Esophagus squamous epithelium (tissue), 5 donors: ENCODE data around the gene UBE2O. TPM values are rescaled to one million over a fixed set of nuclear protein-coding genes. Genes with fewer than 3 reads are reported as not detected.

Experiments used
- DNase-seq: peaks from one replicate; lab custom pipeline; 2025; lab: John Stamatoyannopoulos, UW
- H3K27ac ChIP-seq, 4 donors: fragments of 200-600 bp; sonication (generic); one replicate each; pipeline ENCODE4 v1.5.1; 2016 to 2019; ENCODE audit warnings: mild to moderate bottlenecking in 1 of 4
- H3K27me3 ChIP-seq, 4 donors: fragments of 200-600 bp; sonication (generic); 1 replicate in 3 of 4; 2 replicates in 1 of 4; pipeline versions ENCODE4 v1.5.1 to v1.6.0; 2017 to 2021; ENCODE audit warnings: antibody characterized with exemption in 1 of 4
- H3K36me3 ChIP-seq, 3 donors: fragments of 200-600 bp; sonication (generic); one replicate each; pipeline ENCODE4 v1.5.1; 2016 to 2019
- H3K4me1 ChIP-seq, 3 donors: fragments of 200-600 bp; sonication (generic); one replicate each; pipeline ENCODE4 v1.5.1; 2017 to 2019
- H3K4me3 ChIP-seq, 4 donors: fragments of 200-600 bp; sonication (generic); 1 replicate in 3 of 4; 2 replicates in 1 of 4; pipeline ENCODE4 v1.5.1; 2016 to 2019; ENCODE audit warnings: mild to moderate bottlenecking in 2 of 4, moderate library complexity in 1 of 4
- H3K9me3 ChIP-seq, 3 donors: fragments of 200-600 bp; sonication (generic); one replicate each; pipeline ENCODE4 v1.5.1; 2016 to 2019
- POLR2A ChIP-seq, 4 donors: fragments of 450-650 bp; IDR thresholded peaks; one replicate each; pipeline ENCODE4 v1.6.1; 2017; ENCODE audit warnings: antibody characterized with exemption in 4 of 4, mild to moderate bottlenecking in 4 of 4, moderate library complexity in 3 of 4
- WGBS, 2 donors: methylation state at CpG; one replicate each; pipeline ENCODE4 v1.1.5; 2018; 5-methylcytosine and 5-hydroxymethylcytosine counted together
- intact Hi-C: fragments of 100-400 bp; cut with DNase I; formaldehyde crosslinking; loops from one replicate; pipeline ENCODE4 v1.15.0; 2022
- total RNA-seq, 4 donors: library from RNA; depleted of rRNA; stranded (reverse); fragments of >200 nt; gene quantifications; one replicate each; pipeline ENCODE4 v1.1.0, GENCODE V29; 2016
- TF ChIP-seq, protein P1 (sequence below), 6 experiments: fragments of 450-650 bp in 4 of 6; fragments of 200-600 bp in 2 of 6; sonication (generic) in 2 of 6; IDR thresholded peaks; one replicate each; pipeline ENCODE4 v1.5.1; 2016 to 2019; ENCODE audit warnings: antibody characterized with exemption in 6 of 6, mild to moderate bottlenecking in 4 of 6, moderate library complexity in 4 of 6
- donor health status: DM: yes; HTN: yes; CAD: no.

Gene UBE2O
- total RNA-seq, 4 donors from 2014 or later: 11.9 to 19.8 (median 16.3) TPM

DNA sequence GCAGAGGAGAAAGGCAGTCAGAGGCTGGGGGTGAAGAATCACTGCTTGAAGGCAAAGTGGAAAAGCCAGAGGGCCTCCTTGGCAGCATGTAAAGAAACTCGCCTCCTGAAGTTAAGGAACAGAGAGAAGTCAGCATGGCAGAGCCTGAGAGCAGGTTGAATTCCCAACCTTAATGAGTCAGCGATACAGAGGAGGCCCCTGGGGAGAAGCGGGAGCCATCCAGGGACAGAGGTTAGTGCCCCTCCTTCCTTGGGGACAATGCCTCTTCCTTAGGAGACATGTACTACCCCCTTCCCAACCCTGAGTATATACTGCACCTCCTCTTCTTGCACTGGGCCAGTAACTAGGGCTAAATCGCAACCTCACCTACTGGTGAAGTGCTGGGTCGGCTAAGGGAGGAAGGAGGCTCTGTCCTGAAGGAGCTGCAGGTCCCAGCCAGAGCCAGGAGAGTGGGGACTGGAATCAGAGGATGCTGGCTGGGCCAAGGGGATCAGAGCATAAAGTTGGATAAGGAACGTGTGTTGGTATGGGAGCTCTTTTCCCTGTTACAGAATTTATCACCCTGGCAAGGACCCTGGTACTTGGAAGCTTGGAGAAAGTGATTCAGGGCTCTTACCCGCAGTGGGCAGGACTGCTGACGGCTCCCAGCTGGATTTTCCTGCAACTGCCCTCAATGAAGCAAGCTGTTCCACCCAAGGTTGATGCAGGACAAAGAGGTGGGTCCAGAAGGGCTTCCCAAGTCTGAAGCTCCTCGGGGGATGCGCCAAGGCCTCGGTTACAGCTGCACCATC is 9.0 kb upstream of the UBE2O start:
- H3K4me3 ChIP-seq: no peak overlapping the region
- peaks cover 0 to 4% (median 4%) of the 10 kb centered on the region in 3 donors for H3K4me1 ChIP-seq
- TF ChIP-seq POLR2A (IDR thresholded peaks at IDR 0.05): no peak
- TF ChIP-seq, protein P1, sequence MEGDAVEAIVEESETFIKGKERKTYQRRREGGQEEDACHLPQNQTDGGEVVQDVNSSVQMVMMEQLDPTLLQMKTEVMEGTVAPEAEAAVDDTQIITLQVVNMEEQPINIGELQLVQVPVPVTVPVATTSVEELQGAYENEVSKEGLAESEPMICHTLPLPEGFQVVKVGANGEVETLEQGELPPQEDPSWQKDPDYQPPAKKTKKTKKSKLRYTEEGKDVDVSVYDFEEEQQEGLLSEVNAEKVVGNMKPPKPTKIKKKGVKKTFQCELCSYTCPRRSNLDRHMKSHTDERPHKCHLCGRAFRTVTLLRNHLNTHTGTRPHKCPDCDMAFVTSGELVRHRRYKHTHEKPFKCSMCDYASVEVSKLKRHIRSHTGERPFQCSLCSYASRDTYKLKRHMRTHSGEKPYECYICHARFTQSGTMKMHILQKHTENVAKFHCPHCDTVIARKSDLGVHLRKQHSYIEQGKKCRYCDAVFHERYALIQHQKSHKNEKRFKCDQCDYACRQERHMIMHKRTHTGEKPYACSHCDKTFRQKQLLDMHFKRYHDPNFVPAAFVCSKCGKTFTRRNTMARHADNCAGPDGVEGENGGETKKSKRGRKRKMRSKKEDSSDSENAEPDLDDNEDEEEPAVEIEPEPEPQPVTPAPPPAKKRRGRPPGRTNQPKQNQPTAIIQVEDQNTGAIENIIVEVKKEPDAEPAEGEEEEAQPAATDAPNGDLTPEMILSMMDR (IDR thresholded peaks at IDR 0.05): no peak
- no peaks in the 10 kb centered on the region for H3K9me3 ChIP-seq
- WGBS, 2 donors: 70 to 91% methylated on average over 8 to 9 of the region's 11 CpGs
- no peaks in the 10 kb centered on the region for H3K27me3 ChIP-seq
- no peaks in the 10 kb centered on the region for H3K36me3 ChIP-seq
- DNase-seq: no peak
- intact Hi-C loops: no loop called here
- no peak overlapping the region for H3K27ac ChIP-seq

DNA sequence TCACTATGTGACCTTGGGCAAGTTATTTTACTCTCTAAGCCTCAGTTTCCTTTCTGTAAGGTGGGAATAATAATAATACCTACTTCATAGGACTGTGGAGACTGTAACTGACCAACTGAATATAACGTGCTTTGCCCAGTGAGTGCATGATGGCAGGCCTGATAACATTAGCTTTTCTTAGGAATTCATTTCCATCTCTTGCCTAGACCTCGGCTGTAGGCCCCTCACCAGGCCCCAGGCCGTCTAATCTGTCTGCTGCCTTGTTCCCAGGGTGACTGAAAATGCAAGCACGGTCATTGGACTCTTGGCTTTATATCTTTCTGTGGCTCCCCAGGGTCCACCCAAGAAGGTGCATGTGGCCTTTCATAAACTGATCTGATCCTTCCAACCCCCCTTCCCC is 6.7 kb upstream of the UBE2O start:
- Histone ChIP-seq H3K27me3 (no peaks in the 10 kb centered on the region), H3K9me3 (no peaks in the 10 kb centered on the region), H3K4me1 (no peaks in the 10 kb centered on the region), H3K36me3 (no peaks in the 10 kb centered on the region), H3K27ac (no peak overlapping the region), H3K4me3 (no peak overlapping the region)
- 72 to 73% methylated on average over 4 of the region's 4 CpGs for WGBS, 2 donors
- intact Hi-C loops: loop anchor here (5.0 kb wide), 1 partner anchor 52 kb away; no protein-coding TSS in a partner anchor
- DNase-seq: no peak
- no peak for TF ChIP-seq POLR2A (IDR thresholded peaks at IDR 0.05)
- TF ChIP-seq, protein P1 (IDR thresholded peaks at IDR 0.05): no peak

DNA sequence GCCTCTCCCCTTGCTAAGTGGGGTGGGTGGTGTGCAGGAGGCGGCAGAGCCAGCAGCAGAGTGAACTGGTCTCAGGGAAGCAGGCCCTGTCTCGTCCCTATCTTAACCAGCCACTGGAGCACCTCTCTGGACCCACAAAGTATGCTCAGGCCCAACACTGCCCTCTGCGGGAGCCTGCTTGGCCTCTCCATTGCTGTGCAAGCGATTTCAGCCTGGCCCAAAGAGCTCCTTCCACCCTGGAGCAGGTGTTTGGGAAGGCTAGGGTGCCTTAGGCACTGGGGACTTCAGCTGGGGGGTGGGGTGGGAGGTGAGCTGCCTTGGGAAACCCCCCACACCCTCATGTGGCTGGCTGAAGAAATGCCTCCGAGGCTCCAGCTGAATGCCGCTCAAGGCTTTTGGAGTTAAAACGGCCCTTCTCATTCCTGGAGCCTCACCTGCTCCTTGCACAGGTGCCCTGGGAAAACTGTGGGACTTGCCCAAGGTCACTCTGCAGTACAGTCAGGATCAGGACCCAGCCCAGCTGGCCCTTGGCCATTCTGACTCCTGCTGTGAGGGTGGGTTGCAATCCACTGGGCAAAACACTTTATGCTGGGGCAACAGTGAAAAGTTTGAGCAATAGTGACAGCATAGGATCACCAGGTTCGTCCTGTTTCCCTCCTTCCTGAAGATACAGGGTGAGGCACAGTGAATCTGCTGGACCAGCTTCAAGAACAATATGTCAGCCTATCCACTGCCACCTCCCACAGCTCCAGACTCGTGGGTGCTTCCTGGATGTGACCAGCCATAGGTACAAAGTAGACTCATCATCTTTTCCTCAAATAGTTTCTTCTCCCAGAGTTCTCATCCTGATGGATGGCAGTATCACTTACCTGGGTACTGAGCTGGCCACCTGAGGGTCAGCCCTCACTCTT is 5.9 kb upstream of the UBE2O start:
- 37 to 51% methylated on average over 3 to 4 of the region's 9 CpGs for WGBS, 2 donors
- Histone ChIP-seq H3K27ac (no peak overlapping the region), H3K4me1 (no peaks in the 10 kb centered on the region), H3K4me3 (no peak overlapping the region), H3K36me3 (no peaks in the 10 kb centered on the region), H3K27me3 (no peaks in the 10 kb centered on the region), H3K9me3 (no peaks in the 10 kb centered on the region)
- TF ChIP-seq, protein P1 (IDR thresholded peaks at IDR 0.05): peak in 5 of 6 experiments; percentile 21 to 55 (median 42)
- no peak for TF ChIP-seq POLR2A (IDR thresholded peaks at IDR 0.05)
- intact Hi-C loops: loop anchor here (5.0 kb wide), 1 partner anchor 52 kb away; no protein-coding TSS in a partner anchor
- DNase-seq: no peak

DNA sequence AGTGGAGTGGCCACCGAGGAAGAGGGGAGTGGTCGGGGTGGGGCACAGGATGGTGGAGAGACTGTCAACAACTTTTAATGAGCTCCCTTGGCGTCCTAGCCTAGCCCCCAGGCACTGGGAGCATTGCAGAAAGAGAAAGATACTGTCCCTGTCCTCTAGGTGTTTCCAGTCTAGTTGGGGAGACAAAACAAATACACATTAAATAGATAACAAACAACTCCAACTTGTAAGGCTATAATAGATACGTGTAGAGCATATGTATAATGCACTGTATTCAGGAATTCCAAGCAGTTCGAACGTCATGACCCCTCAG is 435 bp upstream of the UBE2O start:
- WGBS, 2 donors: 21 to 25% methylated on average over 6 of the region's 6 CpGs
- H3K4me3 ChIP-seq: peak overlapping the region in 2 of 4 donors; percentile 87 to 91
- H3K4me1 ChIP-seq: peaks cover 9 to 24% (median 12%) of the 10 kb centered on the region in 3 donors
- H3K27me3 ChIP-seq: no peaks in the 10 kb centered on the region
- intact Hi-C loops: no loop called here
- no peaks in the 10 kb centered on the region for H3K9me3 ChIP-seq
- DNase-seq: no peak
- peak overlapping the region in 1 of 4 donors; percentile 77 for H3K27ac ChIP-seq
- H3K36me3 ChIP-seq: no peaks in the 10 kb centered on the region
- TF ChIP-seq, protein P1 (IDR thresholded peaks at IDR 0.05): no peak
